Body of pancreas (tissue), 4 donors: Measurements from ENCODE around the gene C2orf49. TPM values are rescaled to one million over a fixed set of nuclear protein-coding genes. Genes with fewer than 3 reads are reported as not detected.
A peak's percentile ranks its signal among the peaks of the same experiment; 100 is the strongest.

Experiments used
- ATAC-seq: fragments of 150-250 bp; one replicate; pipeline ENCODE4 v1.9.1; 2016
- DNase-seq, 4 donors: peaks; one replicate each; pipeline ENCODE4 v3.0.0-alpha.2; 2019
- H3K27ac ChIP-seq, 4 donors: fragments of 200-600 bp; sonication (generic); 1 replicate in 3 of 4; 2 replicates in 1 of 4; pipeline versions ENCODE4 v1.5.1 to v1.6.1; 2016 to 2019; ENCODE audit warnings: mild to moderate bottlenecking in 1 of 4, mixed read lengths in 1 of 4, moderate library complexity in 1 of 4
- H3K27me3 ChIP-seq, 2 donors: fragments of 200-600 bp; sonication (generic); one replicate each; pipeline ENCODE4 v1.6.0; 2016; ENCODE audit warnings: mild to moderate bottlenecking in 1 of 2
- H3K36me3 ChIP-seq, 2 donors: fragments of 200-600 bp; sonication (generic); replicated peaks in 1 of 2; 2 replicates each; pipeline ENCODE4 v1.5.1; 2016; ENCODE audit warnings: low read depth in 2 of 2; ENCODE audit not compliant: insufficient read depth in 1 of 2
- H3K4me1 ChIP-seq: fragments of 200-600 bp; sonication (generic); one replicate; pipeline ENCODE4 v1.6.0; 2016
- H3K4me3 ChIP-seq, 2 donors: fragments of 200-600 bp; sonication (generic); 1 replicate in 1 of 2; 2 replicates in 1 of 2; pipeline ENCODE4 v1.5.1; 2016 to 2019
- H3K9me3 ChIP-seq, 3 donors: fragments of 200-600 bp; sonication (generic); 1 replicate in 2 of 3; 2 replicates in 1 of 3; pipeline ENCODE4 v1.5.1; 2016
- POLR2A ChIP-seq, 3 donors: fragments of 450-650 bp; IDR thresholded peaks; one replicate each; pipeline ENCODE4 v1.6.1; 2016; ENCODE audit warnings: antibody characterized with exemption in 3 of 3, mild to moderate bottlenecking in 2 of 3
- WGBS, 2 donors: methylation state at CpG; one replicate each; pipeline ENCODE4 v1.1.5; 2017; 5-methylcytosine and 5-hydroxymethylcytosine counted together
- intact Hi-C: fragments of 100-400 bp; cut with DNase I; formaldehyde crosslinking; loops from one replicate; pipeline ENCODE4 v1.15.1; 2023
- total RNA-seq, 2 donors: library from RNA; depleted of rRNA; stranded (reverse); fragments of >200 nt; gene quantifications; one replicate each; pipeline ENCODE4 v1.1.0, GENCODE V29; 2016
- TF ChIP-seq, protein P1 (sequence below), 7 experiments: fragments of 450-650 bp in 4 of 7; fragments of 200-600 bp in 3 of 7; sonication (generic) in 3 of 7; IDR thresholded peaks; one replicate each; pipeline ENCODE4 v1.5.1; 2016 to 2019; ENCODE audit warnings: antibody characterized with exemption in 7 of 7

The C2orf49 gene
- total RNA-seq, result 10 to 100 TPM in 1 of 2 donors, 1 to 10 TPM in 1; 7.9 to 15.3 TPM

DNA sequence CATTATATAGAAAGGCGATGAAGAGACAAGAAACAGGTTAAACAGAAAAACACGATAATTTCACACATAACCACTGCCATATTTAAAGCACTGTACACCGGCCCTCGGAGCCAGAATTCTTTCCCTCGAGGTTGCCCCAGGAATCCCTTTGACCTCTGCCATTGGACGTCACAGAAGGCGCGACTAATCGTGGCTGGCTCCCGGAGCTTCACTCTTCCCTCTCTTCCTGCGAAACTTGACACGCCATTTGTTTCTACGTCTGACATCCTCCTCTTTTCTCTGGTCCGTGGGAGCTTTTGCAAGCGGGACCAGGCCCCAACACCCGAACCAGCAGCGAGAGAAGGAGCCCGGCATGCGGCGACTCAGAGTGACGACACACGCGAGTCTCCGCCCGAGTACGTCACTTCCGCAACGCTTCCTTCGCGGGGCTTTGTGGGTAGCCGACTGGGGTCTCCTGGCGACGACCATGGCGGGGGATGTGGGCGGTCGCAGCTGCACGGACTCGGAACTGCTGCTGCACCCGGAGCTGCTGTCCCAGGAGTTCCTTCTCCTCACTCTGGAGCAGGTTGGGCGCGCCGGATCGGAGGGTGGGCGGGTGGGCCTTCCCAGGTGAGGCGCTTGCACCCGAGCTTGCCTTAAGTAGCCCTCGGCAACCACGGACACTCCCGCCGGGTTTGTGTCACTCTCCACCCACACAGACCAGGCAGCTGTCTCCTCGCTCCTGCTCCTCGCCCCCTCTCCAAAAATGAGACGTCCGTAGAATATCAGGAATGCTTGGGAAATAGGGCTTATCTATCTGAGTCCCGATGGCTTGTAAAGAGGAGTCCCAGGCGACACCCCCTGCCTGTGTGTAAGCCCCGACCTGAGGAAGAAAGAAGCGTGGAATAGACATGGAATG lies at the start of gene C2orf49:
C2orf49 (plus strand) TSS at position 419 of the 898 bp plus-strand sequence; CDS start at position 467, 48 bp downstream.
- Histone ChIP-seq H3K27me3 (no peaks in the 10 kb centered on the region), H3K9me3 (no peaks in the 10 kb centered on the region), H3K27ac (peak within 1 kb of the TSS; percentile 78 to 95 (median 88)), H3K4me1 (peaks cover 25% of the 10 kb centered on the region), H3K36me3 (peaks cover 0 to 4% of the 10 kb centered on the region in 2 donors), H3K4me3 (peak within 1 kb of the TSS; percentile 88 to 94)
- 0% methylated on average over 33 to 58 of the region's 58 CpGs for WGBS, 2 donors
- TF ChIP-seq, protein P1, sequence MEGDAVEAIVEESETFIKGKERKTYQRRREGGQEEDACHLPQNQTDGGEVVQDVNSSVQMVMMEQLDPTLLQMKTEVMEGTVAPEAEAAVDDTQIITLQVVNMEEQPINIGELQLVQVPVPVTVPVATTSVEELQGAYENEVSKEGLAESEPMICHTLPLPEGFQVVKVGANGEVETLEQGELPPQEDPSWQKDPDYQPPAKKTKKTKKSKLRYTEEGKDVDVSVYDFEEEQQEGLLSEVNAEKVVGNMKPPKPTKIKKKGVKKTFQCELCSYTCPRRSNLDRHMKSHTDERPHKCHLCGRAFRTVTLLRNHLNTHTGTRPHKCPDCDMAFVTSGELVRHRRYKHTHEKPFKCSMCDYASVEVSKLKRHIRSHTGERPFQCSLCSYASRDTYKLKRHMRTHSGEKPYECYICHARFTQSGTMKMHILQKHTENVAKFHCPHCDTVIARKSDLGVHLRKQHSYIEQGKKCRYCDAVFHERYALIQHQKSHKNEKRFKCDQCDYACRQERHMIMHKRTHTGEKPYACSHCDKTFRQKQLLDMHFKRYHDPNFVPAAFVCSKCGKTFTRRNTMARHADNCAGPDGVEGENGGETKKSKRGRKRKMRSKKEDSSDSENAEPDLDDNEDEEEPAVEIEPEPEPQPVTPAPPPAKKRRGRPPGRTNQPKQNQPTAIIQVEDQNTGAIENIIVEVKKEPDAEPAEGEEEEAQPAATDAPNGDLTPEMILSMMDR (IDR thresholded peaks at IDR 0.05), result peak in 1 of 7 experiments; percentile 7
- TF ChIP-seq POLR2A (IDR thresholded peaks at IDR 0.05), result peak in 2 of 3 donors; percentile 56 to 58
- DNase-seq (peak; percentile 84 to 88 (median 86)), ATAC-seq (peak; percentile 97)
- intact Hi-C loops, result no loop called here

DNA sequence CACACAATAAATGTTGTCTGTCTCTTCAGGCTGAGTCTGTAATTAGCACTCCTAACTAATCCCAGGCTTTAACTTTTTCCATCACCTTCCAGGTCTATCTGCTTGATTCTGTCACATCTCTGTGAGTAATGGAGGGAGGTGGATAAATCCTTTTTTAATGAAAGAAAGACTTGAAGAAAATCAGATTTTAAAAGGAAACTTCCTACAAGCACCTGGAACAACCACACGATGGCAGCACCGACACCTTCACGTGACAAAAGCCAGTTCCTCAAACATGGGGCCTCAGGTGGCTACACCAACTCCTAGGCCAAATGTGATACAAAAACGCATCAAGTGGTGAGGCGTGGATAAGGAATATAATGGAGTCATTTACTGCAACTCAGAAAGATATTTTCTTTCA lies 49.6 kb upstream of the C2orf49 start:
- no peak overlapping the region for H3K27ac ChIP-seq
- TF ChIP-seq POLR2A (IDR thresholded peaks at IDR 0.05), result no peak
- TF ChIP-seq, protein P1 (IDR thresholded peaks at IDR 0.05), result peak in 6 of 7 experiments; percentile 14 to 40 (median 36)
- no peaks in the 10 kb centered on the region for H3K9me3 ChIP-seq
- H3K36me3 ChIP-seq, result peaks cover 0 to 11% of the 10 kb centered on the region in 2 donors
- 50 to 54% methylated on average over 5 of the region's 5 CpGs for WGBS, 2 donors
- intact Hi-C loops, result no loop called here
- H3K4me3 ChIP-seq, result no peak overlapping the region
- H3K27me3 ChIP-seq, result no peaks in the 10 kb centered on the region
- DNase-seq (peak; percentile 19 to 47 (median 33)), ATAC-seq (no peak)
- no peaks in the 10 kb centered on the region for H3K4me1 ChIP-seq

DNA sequence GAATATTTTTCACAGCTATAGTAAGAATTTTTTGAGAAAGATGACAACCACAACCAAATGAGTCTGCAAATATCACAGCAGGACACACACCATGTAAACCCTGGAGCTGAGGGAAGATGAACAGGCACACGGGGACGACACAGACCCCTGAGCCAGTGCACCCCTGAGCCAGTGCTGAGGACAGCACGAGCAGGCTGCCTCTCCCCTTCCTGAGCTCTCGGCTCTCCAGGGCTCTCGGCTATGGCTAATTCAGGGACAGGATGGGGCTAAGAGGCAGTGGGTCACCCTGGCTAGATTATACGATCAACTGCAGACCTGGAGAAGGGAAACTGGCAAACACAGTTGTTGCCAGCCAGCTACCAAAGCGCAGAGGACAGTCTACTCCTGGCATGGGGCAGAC lies 49.2 kb upstream of the C2orf49 start:
- Histone ChIP-seq H3K4me3 (no peak overlapping the region), H3K9me3 (no peaks in the 10 kb centered on the region), H3K36me3 (peaks cover 0 to 11% of the 10 kb centered on the region in 2 donors), H3K27ac (no peak overlapping the region), H3K27me3 (no peaks in the 10 kb centered on the region), H3K4me1 (no peaks in the 10 kb centered on the region)
- DNase-seq (no peak), ATAC-seq (no peak)
- 89 to 93% methylated on average over 6 to 7 of the region's 7 CpGs for WGBS, 2 donors
- intact Hi-C loops, result no loop called here
- TF ChIP-seq, protein P1 (IDR thresholded peaks at IDR 0.05), result no peak
- TF ChIP-seq POLR2A (IDR thresholded peaks at IDR 0.05), result no peak

DNA sequence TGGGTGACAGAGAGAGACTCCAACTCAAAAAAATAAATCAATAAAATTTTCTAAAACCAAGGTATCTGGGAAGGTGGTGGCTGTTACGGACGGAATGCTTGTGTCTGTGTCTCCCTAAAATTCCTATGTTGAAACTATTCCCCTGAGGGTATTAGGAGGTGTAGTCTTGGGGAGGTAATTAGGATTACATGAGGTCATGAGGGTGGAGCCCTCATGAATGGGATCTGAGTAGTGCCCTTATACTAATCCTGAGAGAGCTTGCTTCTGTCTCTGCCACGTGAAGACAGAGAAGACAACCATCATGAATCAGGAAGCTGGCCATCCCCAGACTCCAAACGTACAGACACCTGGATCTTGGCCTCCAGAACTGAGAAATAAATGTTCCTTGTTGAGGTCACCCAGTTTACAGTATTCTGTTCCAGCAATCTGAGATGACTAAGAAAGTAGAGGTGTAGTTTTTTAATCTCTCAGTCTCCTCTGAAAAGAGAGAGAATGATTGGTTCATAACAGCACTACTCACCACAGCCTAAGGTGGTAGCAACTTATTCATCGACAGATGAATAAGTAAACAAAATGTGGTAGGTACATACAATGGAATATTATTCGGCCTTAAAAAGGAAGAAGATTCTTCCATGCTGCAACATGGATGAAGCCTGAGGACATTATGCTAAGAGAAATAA lies 46.2 kb upstream of the C2orf49 start:
- 94 to 96% methylated on average over 6 of the region's 6 CpGs for WGBS, 2 donors
- Histone ChIP-seq H3K36me3 (peaks cover 0 to 8% of the 10 kb centered on the region in 2 donors), H3K9me3 (no peaks in the 10 kb centered on the region), H3K27me3 (no peaks in the 10 kb centered on the region), H3K4me3 (no peak overlapping the region), H3K4me1 (peaks cover 15% of the 10 kb centered on the region), H3K27ac (no peak overlapping the region)
- intact Hi-C loops, result no loop called here
- TF ChIP-seq, protein P1 (IDR thresholded peaks at IDR 0.05), result no peak
- no peak for TF ChIP-seq POLR2A (IDR thresholded peaks at IDR 0.05)
- DNase-seq (no peak), ATAC-seq (no peak)
